ENCODE results near the gene UGT2A3.

The UGT2A3 gene

GRCh38 chr4:68912807-68913206, 38.8 kb downstream of the UGT2A3 start:
- no peak for DNase-seq

DNA sequence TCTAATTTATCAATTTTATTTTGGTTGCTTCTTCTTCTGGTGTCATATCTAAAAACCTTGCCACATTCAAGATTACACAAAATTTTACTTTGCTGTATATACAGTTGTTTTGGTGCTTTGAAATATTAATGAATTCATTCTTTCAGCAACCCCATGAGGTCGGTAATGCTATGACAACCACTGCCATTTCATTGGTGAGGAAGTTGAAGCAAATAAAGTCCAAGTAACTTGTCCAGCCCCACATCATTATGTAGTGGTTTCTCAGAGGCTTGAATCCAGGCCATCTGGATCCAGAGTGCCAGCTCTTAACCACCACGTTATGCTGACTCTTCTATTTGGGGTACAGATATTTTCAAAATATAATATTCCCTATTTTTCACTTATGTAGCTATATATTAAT, 42.2 kb downstream of the UGT2A3 start:
- no peak for DNase-seq

DNA sequence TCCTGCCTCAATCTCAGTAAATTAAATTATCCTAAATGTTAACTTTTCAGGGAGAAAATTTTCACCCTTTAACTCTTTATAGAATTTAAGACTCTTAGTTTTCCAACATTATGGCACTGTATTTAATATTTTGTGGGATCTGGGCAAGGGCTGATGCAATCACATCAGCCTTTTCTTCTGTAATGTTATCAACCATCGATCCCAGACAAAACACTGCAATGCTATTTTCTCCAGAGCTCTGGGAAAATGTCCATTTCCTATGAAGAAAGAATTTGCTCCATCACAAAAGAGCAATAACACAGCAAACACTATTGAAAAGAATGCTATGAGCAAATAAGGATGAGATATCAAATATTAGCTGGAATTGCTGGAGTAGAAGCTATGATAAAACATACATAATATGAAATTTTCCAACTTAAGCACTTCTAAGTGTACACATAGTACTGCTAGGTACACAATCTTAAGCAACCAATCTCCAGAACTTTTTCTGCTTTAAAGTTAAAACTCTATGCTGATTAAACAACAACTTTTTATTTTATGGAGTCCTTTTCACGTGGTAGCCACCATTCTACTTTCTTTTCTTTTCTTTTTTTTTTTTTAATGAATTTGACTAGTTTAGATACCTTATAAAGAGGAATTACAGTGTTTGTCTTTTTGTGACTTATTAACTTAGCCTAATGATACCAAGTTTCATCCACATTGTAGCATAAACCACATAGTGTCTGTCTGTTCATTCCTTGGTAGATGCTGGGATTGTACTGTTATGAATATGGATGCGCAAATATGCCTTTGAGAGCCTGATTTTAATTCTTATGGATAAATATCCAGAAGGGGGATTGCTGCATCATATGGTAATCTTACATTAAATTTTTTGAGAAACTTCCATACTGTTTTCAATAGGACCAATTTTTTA, 43.6 kb downstream of the UGT2A3 start:
- DNase-seq = no peak

DNA sequence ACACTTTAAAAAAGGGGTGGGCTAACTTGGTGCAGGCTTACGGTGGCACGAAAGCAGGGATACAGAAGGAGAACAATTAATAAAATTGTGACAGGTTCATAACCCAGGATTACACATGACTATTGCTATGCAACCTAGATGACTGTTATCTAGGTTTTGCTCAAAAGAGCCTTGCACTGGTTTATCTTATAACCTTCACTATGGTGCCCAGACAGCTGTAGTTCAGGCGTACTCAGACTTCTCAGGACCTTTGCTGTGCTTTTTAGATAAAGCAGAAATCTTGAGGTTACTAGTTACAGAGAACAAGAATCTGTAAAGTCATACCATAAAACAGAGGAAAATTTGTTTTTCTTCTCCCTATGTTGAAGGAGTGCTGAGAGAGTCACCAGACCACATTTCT, 44.4 kb downstream of the UGT2A3 start:
- no peak for DNase-seq

DNA sequence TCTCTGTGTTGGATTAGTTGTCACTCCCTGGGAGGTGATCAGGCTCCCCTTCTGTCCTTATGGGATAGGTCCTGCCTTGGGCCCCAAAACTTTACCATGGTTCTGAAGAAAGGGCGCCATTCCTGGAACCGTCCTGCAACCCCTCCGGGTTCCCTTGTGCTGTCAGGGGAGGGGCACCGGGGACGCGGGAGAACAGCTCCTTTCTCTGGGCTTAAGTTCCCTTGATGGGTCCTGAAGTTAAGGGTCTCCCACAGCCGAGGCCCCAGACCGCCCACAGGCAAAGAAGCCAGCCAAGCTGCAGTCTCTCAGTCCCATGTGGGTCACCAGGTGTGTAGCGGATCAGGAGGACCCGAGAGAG, 44.8 kb downstream of the UGT2A3 start:
- no peak for DNase-seq

DNA sequence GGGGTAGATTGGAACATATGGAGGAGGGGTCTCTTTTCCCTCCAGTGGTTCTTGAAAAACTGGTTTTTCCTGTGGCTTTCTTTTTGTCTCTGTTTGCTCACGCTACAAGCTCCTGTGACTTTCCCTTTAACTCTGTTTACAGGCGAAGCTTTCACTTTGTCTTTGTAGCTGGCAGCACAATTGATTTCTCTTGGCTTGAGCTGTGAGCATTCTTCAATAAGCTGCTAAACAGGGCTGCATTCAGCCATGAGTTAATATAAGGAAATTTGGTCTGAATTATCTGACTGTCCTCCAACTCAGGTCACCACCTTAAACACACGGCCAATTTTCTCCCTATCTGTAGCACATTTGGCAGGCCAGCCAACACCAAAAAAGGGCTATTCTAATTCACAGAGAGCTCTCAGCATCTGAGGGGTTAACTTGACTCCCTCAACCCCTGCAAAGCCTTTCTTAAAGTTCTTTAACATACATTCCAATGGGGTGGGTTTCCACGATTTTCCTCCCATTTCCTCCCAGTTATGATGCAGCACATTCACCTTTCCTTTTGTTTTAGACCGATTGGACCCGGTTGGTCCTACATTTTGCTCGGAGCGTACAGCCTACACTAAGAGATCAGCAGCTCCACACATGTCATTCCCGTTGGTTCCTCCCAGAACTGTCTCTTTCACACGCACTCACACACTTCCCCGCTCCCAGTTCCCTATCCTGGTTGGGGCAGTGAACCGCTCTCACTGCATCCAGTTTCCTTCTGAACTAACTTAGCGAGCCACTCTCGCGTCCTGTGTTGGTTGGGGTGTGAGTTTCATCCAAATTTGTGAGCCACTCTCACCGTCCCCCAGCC, 45.4 kb downstream of the UGT2A3 start:
- DNase-seq = no peak

GRCh38 chr4:68905598-68905938, 46.0 kb downstream of the UGT2A3 start:
- no peak for DNase-seq

GRCh38 chr4:68904786-68905185, 46.8 kb downstream of the UGT2A3 start:
- DNase-seq = no peak

DNA sequence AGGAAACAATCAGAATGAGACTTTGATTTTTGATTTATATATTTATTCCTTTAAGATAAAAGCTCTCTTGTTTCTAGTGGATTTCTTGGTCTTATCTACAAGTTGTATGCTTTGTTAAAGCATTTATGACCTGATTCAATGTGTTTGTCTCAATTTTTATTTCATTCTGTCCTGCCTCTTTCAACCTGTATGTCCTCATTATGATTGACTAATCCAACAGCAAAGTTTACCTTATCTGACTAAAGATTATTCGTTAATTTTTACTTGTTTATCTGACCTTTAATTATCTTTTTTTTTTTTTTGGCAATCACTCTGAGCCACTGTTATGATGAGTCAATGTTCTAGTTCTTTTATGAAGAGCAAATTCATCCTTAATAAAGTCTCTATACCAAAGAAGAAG, 54.9 kb downstream of the UGT2A3 start:
- no peak for DNase-seq

GRCh38 chr4:68895561-68896198, 55.9 kb downstream of the UGT2A3 start:
- DNase-seq = no peak

- DNase-seq = no peak
Observed at GRCh38 chr4:68892861-68893260, 58.7 kb downstream of the UGT2A3 start.

DNA sequence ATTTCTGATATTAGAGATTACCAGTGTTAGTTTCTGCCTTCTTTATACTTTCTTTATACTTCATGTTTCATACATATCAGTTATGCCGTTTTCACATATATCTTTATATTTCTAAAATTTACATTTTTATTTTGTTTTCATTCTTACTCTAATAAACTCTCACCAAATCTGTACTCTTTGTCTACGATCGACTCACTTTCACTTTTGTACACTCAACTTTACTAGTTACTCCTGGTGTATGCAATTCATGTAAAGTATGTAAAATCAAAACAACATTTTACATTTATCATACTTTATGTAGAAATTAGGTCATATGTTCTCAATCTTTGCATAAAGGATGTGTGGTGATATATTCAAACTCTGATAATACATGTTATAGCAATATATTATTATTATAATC, 59.9 kb downstream of the UGT2A3 start:
- no peak for DNase-seq

GRCh38 chr4:68885545-68885944, 66.1 kb downstream of the UGT2A3 start:
- DNase-seq = no peak

DNA sequence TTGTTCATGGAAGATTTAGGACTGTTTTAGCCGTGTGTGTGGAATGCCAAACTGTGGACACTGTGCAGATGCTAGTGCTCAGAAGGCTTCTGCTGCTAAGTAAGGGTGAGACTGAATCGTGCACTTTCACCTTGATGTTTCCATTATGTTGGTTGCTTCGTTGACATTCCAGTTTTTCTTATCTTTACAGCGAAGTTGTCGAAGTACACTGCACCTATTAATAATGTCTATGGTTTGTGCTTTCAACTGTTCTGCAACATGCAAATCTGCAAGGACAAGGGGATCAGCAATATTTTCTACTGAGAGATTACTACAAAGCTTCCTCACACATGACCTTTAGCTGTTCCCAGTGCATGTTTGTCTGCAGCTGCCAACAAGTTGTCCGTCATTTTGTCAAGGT, 67.7 kb downstream of the UGT2A3 start:
- DNase-seq = no peak

All from hypothalamus (tissue), 51 donors.